Measurements from ENCODE around the gene MLKL.

MLKL gene

DNA sequence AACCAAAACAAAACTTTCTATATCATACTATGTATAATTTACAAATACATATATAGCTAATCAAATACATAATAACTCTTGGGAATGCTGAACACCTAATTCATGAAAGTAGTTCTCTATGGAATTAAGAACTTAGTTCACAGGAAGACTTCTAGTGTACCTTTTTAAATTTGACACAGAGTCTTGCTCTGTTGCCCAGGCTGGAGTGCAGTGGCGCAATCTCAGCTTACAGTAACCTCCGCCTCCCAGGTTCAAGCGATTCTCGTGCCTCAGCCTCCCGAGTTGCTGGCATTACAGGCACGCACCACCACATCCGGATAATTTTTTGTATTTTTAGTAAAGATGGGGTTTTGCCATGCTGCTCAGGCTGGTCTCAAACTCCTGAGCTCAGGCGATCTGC is 58.7 kb downstream of the MLKL start:
- DNase-seq, result no peak

DNA sequence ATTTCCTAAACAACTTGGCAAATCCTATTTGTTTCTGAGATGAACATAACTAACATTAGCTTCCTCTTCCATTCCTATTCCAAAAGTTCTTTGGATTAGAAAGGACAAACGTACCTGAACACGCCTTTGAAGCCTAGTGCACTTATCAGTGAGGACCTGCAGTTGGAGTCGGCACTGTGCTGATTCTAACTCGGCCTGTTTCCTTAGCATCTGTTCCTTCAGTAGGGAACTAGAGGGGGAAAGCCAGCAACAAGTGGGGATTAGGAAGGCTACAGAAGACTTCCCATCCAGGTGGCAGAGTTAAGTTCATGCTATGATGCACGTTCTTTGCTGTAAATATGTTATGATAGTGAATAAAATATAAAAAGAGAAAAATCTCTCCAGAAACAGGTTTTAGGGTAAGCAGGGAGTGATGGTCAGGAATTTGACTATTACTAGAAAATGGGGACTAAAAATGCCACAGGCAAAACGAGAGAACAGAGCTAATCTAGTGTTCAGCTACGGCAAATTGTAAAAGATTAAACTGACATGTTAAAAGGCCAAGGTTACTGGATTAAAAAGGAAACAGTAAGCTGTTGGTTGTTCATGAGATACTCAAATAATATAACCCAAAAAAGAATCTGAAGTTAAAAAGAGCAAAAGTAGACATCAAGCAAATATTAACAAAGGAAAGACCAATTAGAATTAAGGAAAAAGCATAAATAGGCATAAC is 62.8 kb downstream of the MLKL start:
- no peak for DNase-seq

DNA sequence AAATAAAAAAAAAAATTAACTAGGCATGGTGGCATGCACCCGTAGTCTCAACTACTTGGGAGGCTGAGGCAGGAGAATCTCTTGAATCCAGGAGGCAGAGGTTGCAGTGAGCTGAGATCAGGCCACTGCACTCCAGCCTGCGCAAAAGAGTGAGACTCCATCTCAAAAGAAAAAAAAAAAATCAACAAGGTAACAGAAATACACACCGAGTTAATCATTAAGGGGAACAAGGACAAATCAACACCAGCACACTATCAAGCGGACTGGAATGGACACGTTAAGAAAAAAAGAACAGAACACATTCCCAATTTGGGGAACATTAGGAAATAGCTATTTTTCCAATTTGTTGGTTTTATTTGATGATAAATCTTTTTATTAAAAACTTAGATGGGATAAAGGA is 65.4 kb downstream of the MLKL start:
- DNase-seq, result no peak

DNA sequence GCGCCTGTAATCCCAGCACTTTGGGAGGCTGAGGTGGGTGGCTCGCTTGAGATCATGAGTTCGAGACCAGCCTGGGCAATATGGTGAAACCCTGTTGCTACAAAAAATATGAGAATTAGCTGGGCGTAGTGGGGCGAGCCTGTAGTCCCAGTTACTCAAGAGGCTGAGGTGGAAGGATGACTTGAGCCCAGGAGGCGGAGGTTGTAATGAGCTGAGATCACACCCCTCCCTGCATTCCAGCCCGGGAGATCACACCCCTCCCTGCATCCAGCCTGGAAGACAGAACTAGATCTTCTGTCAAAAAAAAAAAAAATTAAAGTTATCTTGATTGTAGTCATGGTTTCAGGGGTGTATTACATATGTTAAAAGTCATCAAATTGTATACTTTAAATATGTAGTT is 67.0 kb downstream of the MLKL start:
- DNase-seq, result no peak

DNA sequence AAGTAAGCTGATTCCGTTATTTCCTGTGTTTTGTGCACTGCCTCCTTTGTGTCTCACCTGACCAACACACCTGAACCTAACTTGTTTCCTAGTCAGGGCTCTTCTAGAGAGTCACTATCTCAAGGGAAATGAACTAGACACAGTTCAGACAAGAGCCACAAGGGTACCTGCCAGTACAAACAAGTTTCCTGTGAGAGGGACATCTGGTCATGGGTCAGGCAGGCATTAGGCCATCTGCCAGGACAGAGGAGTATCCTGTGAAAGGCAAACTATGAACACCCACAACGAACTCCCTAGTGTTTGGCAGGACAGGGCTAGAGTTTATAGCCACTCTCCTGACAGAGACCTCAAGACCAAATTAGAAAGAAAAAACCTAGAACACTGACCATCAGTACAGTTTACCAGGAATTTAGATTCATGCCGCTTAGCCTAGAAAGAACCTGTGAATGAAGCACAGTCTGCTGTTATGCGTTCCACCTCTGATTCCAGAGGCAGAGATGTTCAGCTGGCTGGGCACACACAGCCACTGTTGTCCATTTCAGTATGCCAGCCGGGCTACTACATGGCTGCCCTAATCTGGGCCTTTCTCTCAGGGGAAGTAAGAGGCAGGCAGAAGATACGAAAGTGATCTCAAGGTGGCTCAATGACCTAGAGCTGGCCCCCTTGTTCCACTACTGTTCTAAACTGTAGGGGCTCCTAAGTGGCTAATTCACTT is 73.0 kb downstream of the MLKL start:
- no peak for DNase-seq

DNA sequence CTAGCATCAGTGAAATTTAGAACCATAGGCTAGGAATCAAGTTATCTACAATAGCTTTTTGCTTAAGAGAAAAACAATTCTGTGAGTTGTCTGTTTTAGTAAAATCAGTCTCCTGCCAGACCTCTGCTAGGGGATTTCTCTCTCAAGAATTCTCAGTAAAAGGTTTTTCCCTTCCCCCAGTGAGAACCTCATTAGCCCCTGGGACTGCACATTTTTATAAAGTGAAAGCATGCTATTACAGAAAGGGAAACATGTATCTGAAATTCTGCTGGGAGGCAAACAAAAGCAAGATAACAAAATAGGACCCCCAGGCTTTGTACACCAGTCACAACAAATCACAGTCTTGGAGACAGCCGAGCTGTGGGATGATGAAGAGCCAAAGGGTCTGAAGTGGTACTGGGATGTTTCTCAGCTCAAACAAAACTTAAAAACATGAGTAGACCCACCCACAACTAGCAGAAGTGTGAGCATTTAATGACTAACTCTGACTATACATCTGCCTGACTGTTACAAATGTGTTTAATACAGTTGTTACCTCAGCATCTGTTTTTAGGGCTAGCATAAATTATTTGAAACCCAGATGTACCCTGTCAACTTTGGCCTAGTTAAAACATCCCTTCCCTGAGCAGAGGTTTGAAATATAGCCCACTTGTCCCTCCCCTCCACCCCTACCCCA is 73.8 kb downstream of the MLKL start:
- no peak for DNase-seq

DNA sequence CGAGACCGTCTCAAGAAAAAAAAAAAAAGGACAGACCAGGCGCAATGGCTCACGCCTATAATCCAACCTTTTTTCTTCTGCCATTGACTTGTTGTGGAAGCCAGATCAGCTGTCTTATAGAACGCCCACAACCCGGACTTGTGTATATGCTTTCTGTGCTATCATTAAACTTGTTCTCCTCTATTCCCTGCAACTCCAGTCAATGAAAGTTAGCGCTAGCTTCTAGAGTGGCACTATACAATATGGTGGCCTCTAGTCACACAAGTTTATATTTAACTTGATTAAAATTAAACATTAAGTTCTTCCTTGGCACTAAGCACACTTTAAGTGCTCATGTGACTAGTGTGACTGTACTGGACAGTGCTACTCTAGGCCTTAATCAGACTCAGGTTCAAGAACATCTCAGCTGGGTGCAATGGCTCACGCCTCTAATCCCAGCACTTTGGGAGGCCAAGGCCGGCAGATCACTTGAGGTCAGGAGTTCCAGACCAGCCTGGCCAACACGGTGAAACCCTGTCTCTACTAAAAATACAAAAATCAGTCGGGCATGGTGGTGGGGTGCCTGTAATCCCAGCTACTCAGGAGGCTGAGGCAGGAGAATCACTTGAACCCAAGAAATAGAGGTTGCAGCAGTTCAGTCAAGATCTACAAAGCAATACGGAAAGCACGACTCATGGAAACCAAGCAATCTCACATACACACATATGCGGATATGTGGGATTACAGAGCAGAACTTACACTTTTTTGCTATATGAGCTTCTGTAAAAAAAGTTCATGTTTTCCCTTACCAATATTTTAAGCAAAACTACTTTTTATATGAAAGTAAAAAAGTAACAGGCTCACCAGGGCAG is 74.9 kb downstream of the MLKL start:
- no peak for DNase-seq

DNA sequence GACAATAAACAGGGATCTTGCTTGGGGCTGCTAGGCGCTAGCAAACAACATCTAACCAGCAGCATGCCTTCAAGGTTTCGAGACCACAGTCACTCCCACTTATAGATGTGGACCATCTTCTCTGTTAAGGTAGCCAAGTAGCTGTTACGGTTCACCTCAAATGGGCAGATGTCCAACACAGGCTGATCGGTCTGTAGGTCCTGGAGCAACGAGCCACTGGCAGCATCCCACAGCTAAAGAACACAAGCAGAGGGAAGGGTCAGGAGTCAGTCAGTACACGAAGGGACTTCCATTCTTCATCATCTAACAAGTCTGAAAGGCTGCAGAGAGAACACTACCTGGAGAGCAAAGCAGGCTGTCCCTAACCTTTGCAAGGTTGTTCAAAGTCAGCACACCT is 76.8 kb downstream of the MLKL start:
- no peak for DNase-seq

DNA sequence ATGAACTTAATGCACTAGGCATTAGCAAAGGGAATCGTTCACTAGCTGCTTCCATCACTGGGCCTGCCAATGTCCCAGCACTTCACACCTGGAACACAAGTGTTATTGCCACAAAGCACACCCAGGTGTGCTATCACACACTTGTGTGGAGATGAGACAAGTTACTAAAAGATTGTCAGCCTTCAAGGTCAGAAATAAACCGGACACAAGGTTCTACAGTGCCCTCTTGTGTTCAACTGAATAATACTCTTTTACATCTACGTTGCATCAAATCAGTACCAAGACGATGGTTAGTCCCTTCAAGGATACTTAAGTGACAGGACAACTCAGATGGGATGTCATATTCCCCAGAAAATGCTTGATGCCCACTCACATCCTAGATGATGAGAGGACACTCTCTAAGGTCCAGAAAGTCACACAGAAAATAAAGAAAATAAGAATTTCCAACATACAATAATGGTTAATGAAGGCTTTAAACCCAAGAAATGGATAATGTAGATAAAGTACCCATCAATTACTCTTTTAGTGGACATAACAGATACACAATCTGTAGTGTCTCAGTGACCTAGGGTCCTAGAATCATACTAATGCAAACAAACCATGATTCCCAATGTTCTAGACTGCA is 77.3 kb downstream of the MLKL start:
- DNase-seq, result peak; percentile 36

DNA sequence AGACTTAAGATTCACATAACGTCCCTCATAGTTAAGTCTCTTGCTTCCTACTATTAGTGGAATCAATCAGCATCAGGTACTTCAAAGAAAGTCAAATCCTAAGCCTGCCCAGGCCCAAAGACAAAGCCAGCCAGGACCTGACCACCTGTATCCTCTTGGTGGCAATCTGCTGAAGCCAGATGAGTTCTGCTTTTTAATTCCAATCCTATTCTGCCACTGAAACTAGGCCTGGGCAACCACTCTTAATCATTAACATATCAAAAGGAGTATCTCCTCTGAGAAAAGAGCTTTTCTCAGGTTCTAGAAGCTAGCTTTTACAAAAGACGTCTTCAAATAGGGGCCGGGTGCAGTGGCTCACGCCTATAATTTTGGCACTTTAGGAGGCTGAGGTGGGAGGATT is 78.7 kb downstream of the MLKL start:
- DNase-seq, result no peak
